B cell (primary cell): ENCODE measurements around the gene FMN1. TPM values are rescaled to one million over a fixed set of nuclear protein-coding genes. Genes with fewer than 3 reads are reported as not detected.

Source experiments
- ATAC-seq: fragments of 200-7000 bp; cut with Tn5 transposase; one replicate; pipeline ENCODE4 v1.10.0; 2021; ENCODE audit warnings: low read depth, mild to moderate bottlenecking, moderate number of reproducible peaks, moderate library complexity
- CTCF ChIA-PET: fragments of 350-600 bp; sonication (Branson Sonifier 250); formaldehyde crosslinking; loops from one replicate; lab custom pipeline; 2021; ENCODE audit warnings: antibody characterized with exemption, inconsistent platforms; lab: Charles Lee
- POLR2A ChIA-PET: fragments of 350-600 bp; sonication (Branson Sonifier 250); formaldehyde crosslinking; loops from one replicate; lab custom pipeline; 2021; ENCODE audit warnings: antibody characterized with exemption; lab: Charles Lee
- DNase-seq: peaks from one replicate; pipeline ENCODE4 v3.0.0; 2013
- H2AFZ ChIP-seq: 2 replicates; pipeline ENCODE4 v1.6.1; 2012; ENCODE audit warnings: mild to moderate bottlenecking, low read depth, low read length; ENCODE audit not compliant: insufficient read depth, poor library complexity, severe bottlenecking
- H3K27ac ChIP-seq, 2 donors: 1 replicate in 1 of 2; 2 replicates in 1 of 2; pipeline ENCODE4 v1.5.1; 2012 to 2013; ENCODE audit warnings: low read length in 2 of 2, mild to moderate bottlenecking in 2 of 2, moderate library complexity in 1 of 2
- H3K27me3 ChIP-seq, 4 experiments: fragments of 200-600 bp in 1 of 4; sonication (generic) in 1 of 4; replicated peaks in 1 of 4; 1 replicate in 2 of 4; 2 replicates in 2 of 4; pipeline versions ENCODE4 v1.6.1 to v1.7.0; 2013 to 2016; ENCODE audit warnings: low read length in 3 of 4, mild to moderate bottlenecking in 2 of 4, mixed read lengths in 1 of 4, moderate library complexity in 1 of 4; ENCODE audit not compliant: insufficient read depth in 4 of 4, control insufficient read depth in 3 of 4; ENCODE audit errors: control extremely low read depth in 1 of 4
- H3K36me3 ChIP-seq, 2 experiments: replicated peaks in 1 of 2; 1 replicate in 1 of 2; 2 replicates in 1 of 2; pipeline versions ENCODE4 v1.6.1 to v1.7.1; 2013; ENCODE audit warnings: low read length in 1 of 2; ENCODE audit not compliant: insufficient read depth in 2 of 2, control insufficient read depth in 1 of 2; ENCODE audit errors: control extremely low read depth in 1 of 2, extremely low read depth in 1 of 2
- H3K4me1 ChIP-seq, 2 donors: fragments of 200-600 bp in 1 of 2; sonication (generic) in 1 of 2; 1 replicate in 1 of 2; 2 replicates in 1 of 2; pipeline versions ENCODE4 v1.5.1 to v1.6.1; 2013 to 2017; ENCODE audit warnings: low read length in 2 of 2; ENCODE audit not compliant: control insufficient read depth in 2 of 2, insufficient read depth in 2 of 2
- H3K4me2 ChIP-seq: replicated peaks from 2 replicates; pipeline ENCODE3; 2012; ENCODE audit warnings: mild to moderate bottlenecking, low read depth, low read length; ENCODE audit not compliant: poor library complexity, severe bottlenecking
- H3K4me3 ChIP-seq, 5 experiments: fragments of 200-600 bp in 1 of 5; sonication (generic) in 1 of 5; 1 replicate in 3 of 5; 2 replicates in 2 of 5; pipeline versions ENCODE4 v1.5.1 to v1.7.0; 2011 to 2016; ENCODE audit warnings: low read length in 4 of 5, mild to moderate bottlenecking in 4 of 5, low read depth in 2 of 5, control low read depth in 1 of 5, moderate library complexity in 1 of 5; ENCODE audit not compliant: insufficient read depth in 1 of 5; ENCODE audit errors: control extremely low read depth in 1 of 5, extremely low read depth in 1 of 5
- H3K79me2 ChIP-seq: fragments of 200-600 bp; sonication (generic); one replicate; pipeline ENCODE4 v1.6.0; 2016; ENCODE audit warnings: low read length; ENCODE audit not compliant: control insufficient read depth, insufficient read depth
- H3K9ac ChIP-seq: fragments of 200-600 bp; sonication (generic); 2 replicates; pipeline ENCODE4 v1.6.1; 2017; ENCODE audit warnings: mild to moderate bottlenecking, low read length, moderate library complexity
- H3K9me3 ChIP-seq, 3 donors: one replicate each; pipeline versions ENCODE4 v1.6.1 to v1.7.1; 2013; ENCODE audit warnings: low read length in 2 of 3; ENCODE audit not compliant: control insufficient read depth in 2 of 3, insufficient read depth in 1 of 3; ENCODE audit errors: control extremely low read depth in 1 of 3
- H4K20me1 ChIP-seq: 2 replicates; pipeline ENCODE4 v1.6.0; 2012; ENCODE audit warnings: mild to moderate bottlenecking, low read length; ENCODE audit not compliant: insufficient read depth, control insufficient read depth, poor library complexity, severe bottlenecking
- H3K27ac Mint-ChIP-seq: one replicate; pipeline ENCODE4 v1.8.0; 2021; ENCODE audit warnings: mixed read lengths
- H3K27me3 Mint-ChIP-seq: one replicate; pipeline ENCODE4 v1.8.0; 2021; ENCODE audit warnings: mixed read lengths
- H3K4me1 Mint-ChIP-seq: one replicate; pipeline ENCODE4 v1.8.0; 2021; ENCODE audit warnings: mixed read lengths
- H3K4me3 Mint-ChIP-seq: one replicate; pipeline ENCODE4 v1.8.0; 2021; ENCODE audit warnings: mixed read lengths
- H3K9me3 Mint-ChIP-seq: one replicate; pipeline ENCODE4 v1.8.0; 2022; ENCODE audit warnings: mixed read lengths; ENCODE audit not compliant: insufficient read depth
- EZH2 ChIP-seq: IDR thresholded peaks from 2 replicates; pipeline ENCODE4 v1.6.1; 2012; ENCODE audit warnings: borderline replicate concordance, low read depth, mild to moderate bottlenecking, moderate library complexity, low read length; ENCODE audit not compliant: insufficient read depth, poor library complexity, severe bottlenecking
- WGBS: methylation state at CpG from one replicate; pipeline ENCODE4 v1.1.5; 2013; ENCODE audit warnings: missing lambda C conversion rate; ENCODE audit not compliant: insufficient coverage; 5-methylcytosine and 5-hydroxymethylcytosine counted together
- intact Hi-C: fragments of 100-400 bp; cut with micrococcal nuclease; formaldehyde crosslinking; loops from one replicate; pipeline ENCODE4 v1.10.0; 2022
- polyA plus RNA-seq: library from polyadenylated mRNA; depleted of rRNA; stranded (reverse); fragments of >200 nt; gene quantifications from 2 replicates; pipeline ENCODE4 v1.2.3, GENCODE V29; 2012
- total RNA-seq, 2 donors: library from RNA; stranded (reverse); fragments of 120-200 nt in 1 of 2; gene quantifications; 1 replicate in 1 of 2; 2 replicates in 1 of 2; pipeline versions ENCODE4 v1.2.3 to v1.2.4, GENCODE V29; 2013 to 2022
- TF ChIP-seq, protein P1 (sequence below): fragments of 200-600 bp; IDR thresholded peaks from one replicate; pipeline ENCODE4 v1.8.0; 2022; ENCODE audit warnings: antibody characterized with exemption, mild to moderate bottlenecking

Gene FMN1
- total and polyA plus RNA-seq, 2 donors (not counting 1 experiment from before 2014, with no cell fraction given), result 0.21 to 0.96 TPM

DNA sequence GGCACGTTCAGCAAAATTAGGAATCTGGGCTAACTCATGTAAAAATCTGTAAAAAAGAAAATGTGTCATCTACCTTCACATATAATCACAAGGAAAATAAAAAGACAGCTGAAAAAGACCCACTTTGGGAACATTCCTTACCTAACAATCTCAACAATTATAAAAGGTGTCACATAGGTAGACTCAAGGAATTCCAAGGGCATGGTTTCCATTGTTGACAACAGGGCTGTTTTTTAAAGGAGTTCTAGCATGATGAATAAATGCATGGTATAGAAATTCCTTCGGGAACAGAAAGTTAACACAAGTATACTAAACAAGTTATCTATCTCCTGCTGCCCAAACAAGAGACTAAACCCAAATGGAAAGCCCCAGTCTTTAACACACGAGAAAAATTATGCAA is 292.5 kb downstream of the FMN1 start:
- H3K4me2 ChIP-seq, result no peak overlapping the region
- POLR2A ChIA-PET, result no interaction called here
- Mint-ChIP-seq H3K27me3 (peaks cover 10% of the 10 kb centered on the region), H3K4me3 (no peak overlapping the region), H3K4me1 (peaks cover 51% of the 10 kb centered on the region), H3K9me3 (no peaks in the 10 kb centered on the region), H3K27ac (no peak overlapping the region)
- CTCF ChIA-PET, result interaction anchor here (1.4 to 2.1 kb wide), 3 partner anchors 12 to 35 kb away, joined by 3 to 5 read pairs (median 3); no protein-coding TSS in a partner anchor
- ATAC-seq (no peak), DNase-seq (no peak)
- WGBS, result no CpG with 5 or more reads among the region's 3 CpGs
- H3K9ac ChIP-seq, result no peak overlapping the region
- H3K36me3 ChIP-seq, result no peaks in the 10 kb centered on the region
- H4K20me1 ChIP-seq, result no peaks in the 10 kb centered on the region
- H3K27me3 ChIP-seq, result no peaks in the 10 kb centered on the region
- H3K9me3 ChIP-seq, result no peaks in the 10 kb centered on the region
- H3K27ac ChIP-seq, result no peak overlapping the region
- peaks cover 31 to 35% of the 10 kb centered on the region in 2 donors for H3K4me1 ChIP-seq
- no peak overlapping the region for H3K4me3 ChIP-seq
- TF ChIP-seq, protein P1, sequence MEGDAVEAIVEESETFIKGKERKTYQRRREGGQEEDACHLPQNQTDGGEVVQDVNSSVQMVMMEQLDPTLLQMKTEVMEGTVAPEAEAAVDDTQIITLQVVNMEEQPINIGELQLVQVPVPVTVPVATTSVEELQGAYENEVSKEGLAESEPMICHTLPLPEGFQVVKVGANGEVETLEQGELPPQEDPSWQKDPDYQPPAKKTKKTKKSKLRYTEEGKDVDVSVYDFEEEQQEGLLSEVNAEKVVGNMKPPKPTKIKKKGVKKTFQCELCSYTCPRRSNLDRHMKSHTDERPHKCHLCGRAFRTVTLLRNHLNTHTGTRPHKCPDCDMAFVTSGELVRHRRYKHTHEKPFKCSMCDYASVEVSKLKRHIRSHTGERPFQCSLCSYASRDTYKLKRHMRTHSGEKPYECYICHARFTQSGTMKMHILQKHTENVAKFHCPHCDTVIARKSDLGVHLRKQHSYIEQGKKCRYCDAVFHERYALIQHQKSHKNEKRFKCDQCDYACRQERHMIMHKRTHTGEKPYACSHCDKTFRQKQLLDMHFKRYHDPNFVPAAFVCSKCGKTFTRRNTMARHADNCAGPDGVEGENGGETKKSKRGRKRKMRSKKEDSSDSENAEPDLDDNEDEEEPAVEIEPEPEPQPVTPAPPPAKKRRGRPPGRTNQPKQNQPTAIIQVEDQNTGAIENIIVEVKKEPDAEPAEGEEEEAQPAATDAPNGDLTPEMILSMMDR, result no peak
- H2AFZ ChIP-seq, result no peak overlapping the region
- intact Hi-C loops, result no loop called here
- no peaks in the 10 kb centered on the region for H3K79me2 ChIP-seq

DNA sequence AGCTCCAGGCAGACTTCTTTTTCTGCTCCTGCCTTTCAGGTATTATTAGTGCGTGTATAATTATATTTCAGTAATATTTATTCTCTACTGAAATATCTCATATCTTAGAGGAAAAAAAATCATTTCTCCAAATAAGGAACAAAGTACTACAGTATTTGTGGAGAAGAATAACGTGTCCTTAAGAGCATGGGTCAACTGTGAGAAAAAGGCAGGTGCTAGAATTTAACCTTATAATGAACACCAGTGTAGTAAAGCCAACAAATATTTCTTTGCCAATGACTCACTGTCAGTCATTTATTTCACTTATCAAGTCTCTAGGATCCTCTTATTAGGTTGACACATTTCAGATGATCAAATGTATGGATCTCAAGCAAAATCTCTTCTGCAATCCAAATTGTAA is 293.3 kb downstream of the FMN1 start:
- Mint-ChIP-seq H3K27ac (no peak overlapping the region), H3K27me3 (peaks cover 14% of the 10 kb centered on the region), H3K4me3 (no peak overlapping the region), H3K9me3 (no peaks in the 10 kb centered on the region), H3K4me1 (peaks cover 46% of the 10 kb centered on the region)
- TF ChIP-seq EZH2, result no peak
- TF ChIP-seq, protein P1, result no peak
- peaks cover 31 to 32% of the 10 kb centered on the region in 2 donors for H3K4me1 ChIP-seq
- ChIA-PET POLR2A (no interaction called here), CTCF (interaction anchor here (1.1 to 3.0 kb wide), 3 partner anchors 8 to 35 kb away, joined by 3 to 14 read pairs (median 5); no protein-coding TSS in a partner anchor)
- intact Hi-C loops, result no loop called here
- H3K9me3 ChIP-seq, result no peaks in the 10 kb centered on the region
- no peaks in the 10 kb centered on the region for H4K20me1 ChIP-seq
- no peaks in the 10 kb centered on the region for H3K27me3 ChIP-seq
- no peaks in the 10 kb centered on the region for H3K36me3 ChIP-seq
- H3K27ac ChIP-seq, result no peak overlapping the region
- no peak overlapping the region for H3K4me2 ChIP-seq
- H3K4me3 ChIP-seq, result no peak overlapping the region
- WGBS, result no CpG with 5 or more reads among the region's 2 CpGs
- H3K9ac ChIP-seq, result no peak overlapping the region
- ATAC-seq (no peak), DNase-seq (no peak)
- H2AFZ ChIP-seq, result no peak overlapping the region
- no peaks in the 10 kb centered on the region for H3K79me2 ChIP-seq
